GM19025 (cell line): Measurements from ENCODE around the gene RHBG.

Experiments
- ATAC-seq: cut with Tn5 transposase; IDR thresholded peaks from one replicate; pipeline ENCODE4 v1.9.1; 2021; ENCODE audit warnings: mild to moderate bottlenecking, low read depth, moderate library complexity; ENCODE audit not compliant: unreplicated experiment

Gene RHBG

GRCh38 chr1:156422602-156423091 is 53.6 kb downstream of the RHBG start:
- no peak for ATAC-seq

GRCh38 chr1:156423422-156424352 is 54.7 kb downstream of the RHBG start:
- ATAC-seq: no peak

DNA sequence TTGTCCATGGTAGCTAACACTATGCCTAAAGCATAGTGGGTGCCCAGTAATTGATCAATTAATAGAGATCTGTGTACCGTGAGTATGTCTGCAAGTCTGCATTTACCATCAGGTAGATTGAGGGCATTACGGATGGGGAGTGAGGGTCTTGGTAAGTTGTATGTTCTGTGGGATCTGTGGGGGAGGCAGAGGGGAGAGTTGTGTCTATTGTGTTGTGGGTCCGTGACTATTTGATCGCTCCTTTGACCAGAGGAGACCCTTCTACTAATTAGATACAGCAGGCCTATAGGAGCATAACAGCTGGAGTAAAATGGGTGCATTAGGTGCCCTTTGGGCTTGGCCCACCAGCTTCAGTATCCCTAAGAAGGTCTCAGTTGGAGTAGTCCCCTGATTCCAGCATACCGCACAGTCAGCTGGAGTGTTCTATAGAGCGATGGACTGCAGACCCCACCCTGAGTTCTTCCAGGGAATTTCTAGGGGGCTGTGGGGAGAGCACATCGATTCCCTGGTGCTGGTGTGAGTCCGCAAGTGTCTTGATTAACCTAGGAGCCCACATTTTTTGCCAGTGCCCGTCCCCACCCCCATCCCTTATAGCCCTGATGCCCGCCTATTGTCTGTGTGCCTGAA is 55.9 kb downstream of the RHBG start:
- ATAC-seq: no peak

- ATAC-seq: no peak
Observed at GRCh38 chr1:156425943-156426342, 56.9 kb downstream of the RHBG start.

- ATAC-seq: no peak
Observed at GRCh38 chr1:156427957-156428356, 58.9 kb downstream of the RHBG start.

- ATAC-seq: no peak
Observed at GRCh38 chr1:156428746-156429288, 59.8 kb downstream of the RHBG start.

GRCh38 chr1:156429313-156430060 is 60.5 kb downstream of the RHBG start:
- no peak for ATAC-seq

DNA sequence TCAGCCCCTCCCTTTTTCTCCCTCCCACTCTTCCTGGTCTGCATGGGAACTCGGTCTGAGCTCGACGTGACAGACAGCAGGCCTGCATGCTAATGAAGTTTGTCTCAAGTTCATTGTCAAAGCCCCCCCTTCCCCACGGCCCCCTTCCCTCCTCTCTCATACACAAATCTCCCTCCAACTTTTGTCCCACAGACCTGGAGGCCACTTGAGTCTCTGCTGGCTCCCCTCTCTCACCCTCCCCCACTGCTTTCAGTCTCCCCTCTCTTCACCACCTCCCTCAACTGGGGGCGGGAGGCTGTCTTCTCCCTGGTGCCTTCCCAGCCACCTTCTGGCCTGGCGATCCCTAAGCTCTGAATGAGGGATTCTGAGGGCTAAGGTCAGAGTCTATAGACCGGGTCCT is 61.3 kb downstream of the RHBG start:
- ATAC-seq: no peak

DNA sequence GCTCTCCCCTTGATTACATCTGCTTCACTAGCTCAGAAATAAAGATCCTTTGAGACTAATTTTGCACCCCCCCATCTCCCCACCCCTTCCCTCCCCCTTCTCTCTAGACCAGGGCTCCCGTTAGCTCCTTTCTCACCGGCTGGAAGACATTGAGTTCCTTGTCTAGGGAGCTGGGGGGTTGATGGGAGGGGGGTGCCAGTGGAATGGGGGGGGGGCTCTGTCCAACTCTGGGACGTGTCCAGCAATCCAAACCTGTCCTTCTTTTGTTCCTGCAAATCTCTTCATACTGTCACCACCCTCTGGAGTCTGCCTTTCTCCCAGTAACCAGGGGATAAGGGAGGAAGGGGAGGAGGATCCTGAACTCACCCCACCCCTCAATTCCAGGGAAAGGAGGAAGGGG is 61.9 kb downstream of the RHBG start:
- ATAC-seq: no peak

GRCh38 chr1:156431366-156431765 is 62.4 kb downstream of the RHBG start:
- no peak for ATAC-seq

- no peak for ATAC-seq
Observed at GRCh38 chr1:156431769-156432668, 63.0 kb downstream of the RHBG start.

DNA sequence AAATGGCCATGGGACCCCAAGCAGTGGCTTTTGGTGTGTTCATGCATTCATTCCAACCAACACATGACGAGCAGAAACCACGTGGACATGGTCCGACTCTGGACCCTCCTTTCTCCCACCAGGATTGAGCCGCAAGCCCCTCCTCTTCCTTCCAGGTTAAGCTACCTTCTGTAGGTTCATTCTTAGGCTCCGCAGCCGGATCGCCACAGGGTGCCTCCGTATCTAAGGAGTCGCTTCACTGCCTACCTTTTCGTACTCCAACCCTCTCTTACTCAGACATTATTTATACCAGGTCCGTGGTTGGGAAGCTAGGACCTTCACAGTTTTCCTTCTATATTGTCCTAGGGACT is 63.6 kb downstream of the RHBG start:
- no peak for ATAC-seq

GRCh38 chr1:156433032-156433431 is 64.0 kb downstream of the RHBG start:
- no peak for ATAC-seq

GRCh38 chr1:156433602-156434001 is 64.6 kb downstream of the RHBG start:
- peak; percentile 73 for ATAC-seq
